ENCODE data around the gene MAEA.

The MAEA gene

GRCh38 chr4:1297023-1297395 is 7.3 kb downstream of the MAEA start:
- H3K27ac ChIP-seq (ENCODE audit: low read length) = no peak overlapping the region
- H3K4me1 ChIP-seq (ENCODE audit: control insufficient read depth in 1 of 2, insufficient read depth in 2 of 2, low read length in 2 of 2) = peaks cover 0 to 35% of the 10 kb centered on the region in 2 donors
- no peaks in the 10 kb centered on the region for H3K27me3 ChIP-seq (ENCODE audit: low read depth, low read length)
- no peaks in the 10 kb centered on the region for H3K9me3 ChIP-seq (ENCODE audit: control insufficient read depth in 1 of 2, low read length in 2 of 2)
- peaks cover 12 to 33% of the 10 kb centered on the region in 2 donors for H3K36me3 ChIP-seq (ENCODE audit: control insufficient read depth in 1 of 2, insufficient read depth in 2 of 2, low read length in 2 of 2)
- H3K4me3 ChIP-seq (ENCODE audit: low read depth in 1 of 2, low read length in 2 of 2) = no peak overlapping the region

- Histone ChIP-seq H3K27ac (ENCODE audit: low read length) (no peak overlapping the region), H3K36me3 (ENCODE audit: control insufficient read depth in 1 of 2, insufficient read depth in 2 of 2, low read length in 2 of 2) (peaks cover 12 to 33% of the 10 kb centered on the region in 2 donors)
These were observed 8.0 kb downstream of the MAEA start for GRCh38 chr4:1297456-1298325.

DNA sequence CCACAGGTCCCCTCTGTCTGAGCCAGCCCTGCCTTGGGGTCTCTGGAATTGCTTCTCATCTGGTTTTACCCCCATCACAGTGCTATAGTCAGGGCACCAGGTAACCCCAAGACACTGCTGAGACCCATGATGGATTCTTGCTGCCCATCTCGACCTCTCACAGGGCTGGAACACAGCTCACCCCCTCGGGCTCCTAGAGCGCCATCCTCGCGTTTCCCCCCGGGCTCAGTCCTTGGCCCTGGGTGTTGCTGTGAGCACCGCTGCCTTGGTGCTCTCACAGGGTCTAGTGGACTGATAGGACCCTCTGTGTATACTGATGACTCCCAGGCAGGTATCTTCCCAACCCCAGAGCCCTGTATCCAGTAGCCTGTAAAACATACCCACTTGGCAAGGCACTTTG is 8.8 kb downstream of the MAEA start:
- Histone ChIP-seq H3K4me1 (ENCODE audit: control insufficient read depth in 1 of 2, insufficient read depth in 2 of 2, low read length in 2 of 2) (peaks cover 0 to 23% of the 10 kb centered on the region in 2 donors), H3K4me3 (ENCODE audit: low read depth in 1 of 2, low read length in 2 of 2) (no peak overlapping the region), H3K36me3 (ENCODE audit: control insufficient read depth in 1 of 2, insufficient read depth in 2 of 2, low read length in 2 of 2) (peaks cover 12 to 33% of the 10 kb centered on the region in 2 donors), H3K27ac (ENCODE audit: low read length) (no peak overlapping the region), H3K9me3 (ENCODE audit: control insufficient read depth in 1 of 2, low read length in 2 of 2) (no peaks in the 10 kb centered on the region), H3K27me3 (ENCODE audit: low read depth, low read length) (no peaks in the 10 kb centered on the region)

More at GRCh38 chr4:1297456-1298325, 8.0 kb downstream of the MAEA start:
- H3K9me3 ChIP-seq (ENCODE audit: control insufficient read depth in 1 of 2, low read length in 2 of 2) = no peaks in the 10 kb centered on the region
- H3K27me3 ChIP-seq (ENCODE audit: low read depth, low read length) = no peaks in the 10 kb centered on the region
- H3K4me1 ChIP-seq (ENCODE audit: control insufficient read depth in 1 of 2, insufficient read depth in 2 of 2, low read length in 2 of 2) = peaks cover 0 to 28% of the 10 kb centered on the region in 2 donors
- H3K4me3 ChIP-seq (ENCODE audit: low read depth in 1 of 2, low read length in 2 of 2) = no peak overlapping the region

DNA sequence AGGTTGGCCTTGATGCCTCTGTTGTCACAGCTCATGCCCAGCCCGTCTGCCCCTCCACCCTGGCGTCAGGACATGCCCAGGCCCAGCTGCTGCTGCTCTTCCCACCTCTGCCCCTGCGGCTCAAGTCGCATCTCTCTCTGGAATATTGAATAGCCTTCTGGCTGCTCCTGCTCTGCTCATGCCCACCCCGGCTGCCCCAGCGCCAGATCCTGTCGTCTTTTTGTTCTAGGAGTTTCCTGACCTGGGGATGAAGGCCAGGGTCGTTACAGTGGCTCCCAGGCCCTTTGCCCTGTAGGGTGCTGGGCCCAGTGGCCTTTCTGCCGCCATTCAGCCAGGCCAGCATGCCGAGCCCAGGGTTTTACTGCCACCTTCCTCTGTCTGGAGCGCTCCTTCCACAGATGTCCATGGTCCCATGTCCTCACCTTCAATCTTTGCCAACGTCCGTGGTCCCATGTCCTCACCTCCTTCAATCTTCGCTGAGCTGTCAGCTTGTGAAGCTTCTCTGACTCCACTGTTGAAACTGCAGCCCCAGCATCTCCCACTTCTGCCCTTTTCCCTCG is 9.7 kb downstream of the MAEA start:
- peaks cover 12 to 33% of the 10 kb centered on the region in 2 donors for H3K36me3 ChIP-seq (ENCODE audit: control insufficient read depth in 1 of 2, insufficient read depth in 2 of 2, low read length in 2 of 2)

GRCh38 chr4:1300466-1301455 is 11.1 kb downstream of the MAEA start:
- Histone ChIP-seq H3K27me3 (ENCODE audit: low read depth, low read length) (no peaks in the 10 kb centered on the region), H3K36me3 (ENCODE audit: control insufficient read depth in 1 of 2, insufficient read depth in 2 of 2, low read length in 2 of 2) (peaks cover 12 to 41% of the 10 kb centered on the region in 2 donors), H3K4me1 (ENCODE audit: control insufficient read depth in 1 of 2, insufficient read depth in 2 of 2, low read length in 2 of 2) (peaks cover 0 to 4% of the 10 kb centered on the region in 2 donors), H3K27ac (ENCODE audit: low read length) (peak overlapping the region; percentile 33), H3K4me3 (ENCODE audit: low read depth in 1 of 2, low read length in 2 of 2) (no peak overlapping the region), H3K9me3 (ENCODE audit: control insufficient read depth in 1 of 2, low read length in 2 of 2) (no peaks in the 10 kb centered on the region)

More for the DNA sequence above, 9.7 kb downstream of the MAEA start:
- H3K27me3 ChIP-seq (ENCODE audit: low read depth, low read length) = no peaks in the 10 kb centered on the region
- no peak overlapping the region for H3K4me3 ChIP-seq (ENCODE audit: low read depth in 1 of 2, low read length in 2 of 2)
- H3K4me1 ChIP-seq (ENCODE audit: control insufficient read depth in 1 of 2, insufficient read depth in 2 of 2, low read length in 2 of 2) = peaks cover 0 to 14% of the 10 kb centered on the region in 2 donors
- H3K9me3 ChIP-seq (ENCODE audit: control insufficient read depth in 1 of 2, low read length in 2 of 2) = no peaks in the 10 kb centered on the region
- H3K27ac ChIP-seq (ENCODE audit: low read length) = no peak overlapping the region

GRCh38 chr4:1302159-1302558 is 12.5 kb downstream of the MAEA start:
- H3K27ac ChIP-seq (ENCODE audit: low read length) = no peak overlapping the region
- H3K4me3 ChIP-seq (ENCODE audit: low read depth in 1 of 2, low read length in 2 of 2) = no peak overlapping the region
- H3K27me3 ChIP-seq (ENCODE audit: low read depth, low read length) = no peaks in the 10 kb centered on the region
- H3K4me1 ChIP-seq (ENCODE audit: control insufficient read depth in 1 of 2, insufficient read depth in 2 of 2, low read length in 2 of 2) = peaks cover 0 to 4% of the 10 kb centered on the region in 2 donors
- H3K36me3 ChIP-seq (ENCODE audit: control insufficient read depth in 1 of 2, insufficient read depth in 2 of 2, low read length in 2 of 2) = peaks cover 12 to 33% of the 10 kb centered on the region in 2 donors
- no peaks in the 10 kb centered on the region for H3K9me3 ChIP-seq (ENCODE audit: control insufficient read depth in 1 of 2, low read length in 2 of 2)

- Histone ChIP-seq H3K27me3 (ENCODE audit: low read depth, low read length) (no peaks in the 10 kb centered on the region), H3K36me3 (ENCODE audit: control insufficient read depth in 1 of 2, insufficient read depth in 2 of 2, low read length in 2 of 2) (peaks cover 4 to 17% of the 10 kb centered on the region in 2 donors), H3K4me1 (ENCODE audit: control insufficient read depth in 1 of 2, insufficient read depth in 2 of 2, low read length in 2 of 2) (peaks cover 12 to 23% of the 10 kb centered on the region in 2 donors), H3K4me3 (ENCODE audit: low read depth in 1 of 2, low read length in 2 of 2) (no peak overlapping the region), H3K27ac (ENCODE audit: low read length) (no peak overlapping the region), H3K9me3 (ENCODE audit: control insufficient read depth in 1 of 2, low read length in 2 of 2) (no peaks in the 10 kb centered on the region)
These were observed 15.6 kb downstream of the MAEA start for GRCh38 chr4:1305261-1305711.

- H3K9me3 ChIP-seq (ENCODE audit: control insufficient read depth in 1 of 2, low read length in 2 of 2) = no peaks in the 10 kb centered on the region
- H3K4me1 ChIP-seq (ENCODE audit: control insufficient read depth in 1 of 2, insufficient read depth in 2 of 2, low read length in 2 of 2) = peaks cover 14 to 27% of the 10 kb centered on the region in 2 donors
- H3K27ac ChIP-seq (ENCODE audit: low read length) = no peak overlapping the region
- no peaks in the 10 kb centered on the region for H3K27me3 ChIP-seq (ENCODE audit: low read depth, low read length)
- H3K4me3 ChIP-seq (ENCODE audit: low read depth in 1 of 2, low read length in 2 of 2) = no peak overlapping the region
- peaks cover under 1 to 11% of the 10 kb centered on the region in 2 donors for H3K36me3 ChIP-seq (ENCODE audit: control insufficient read depth in 1 of 2, insufficient read depth in 2 of 2, low read length in 2 of 2)
These were observed 16.2 kb downstream of the MAEA start for GRCh38 chr4:1305781-1306455.

DNA sequence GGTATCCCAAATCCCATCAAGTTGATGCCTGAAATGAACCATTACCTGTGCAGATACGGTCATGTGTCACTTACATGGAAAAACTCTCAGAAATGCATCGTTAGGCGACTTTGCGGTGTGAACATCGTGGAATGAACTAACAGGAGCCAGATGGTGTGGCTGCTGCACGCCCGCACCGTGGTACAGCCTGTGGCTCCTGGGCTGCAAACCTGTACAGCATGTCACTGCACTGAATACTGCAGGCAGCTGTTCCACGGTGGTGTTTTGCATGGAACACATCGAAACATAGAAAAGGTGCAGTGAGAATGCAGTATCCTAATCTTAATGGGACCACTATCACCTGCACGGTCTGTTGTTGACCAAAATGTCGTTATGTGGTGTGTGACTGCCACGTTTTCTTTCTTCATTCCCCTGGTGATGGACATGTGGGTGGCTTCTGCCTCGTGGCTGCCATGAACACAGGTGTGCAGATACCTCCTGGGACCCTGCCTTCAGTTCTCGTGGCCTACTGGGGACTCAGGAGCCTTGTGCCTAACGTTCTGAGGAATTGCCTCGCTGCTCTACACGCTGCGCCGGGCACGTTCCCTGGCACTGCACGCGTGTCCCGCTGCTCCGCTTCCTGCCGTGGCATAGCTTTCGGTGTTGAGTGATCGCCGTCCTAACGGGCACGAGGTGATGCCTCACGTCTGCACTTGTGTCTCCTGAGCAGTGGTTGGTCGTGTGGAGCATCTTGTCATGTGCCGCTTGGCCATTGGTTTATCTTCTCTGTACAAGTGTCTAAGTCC is 18.5 kb downstream of the MAEA start:
- Histone ChIP-seq H3K27me3 (ENCODE audit: low read depth, low read length) (no peaks in the 10 kb centered on the region), H3K9me3 (ENCODE audit: control insufficient read depth in 1 of 2, low read length in 2 of 2) (no peaks in the 10 kb centered on the region), H3K27ac (ENCODE audit: low read length) (peak overlapping the region; percentile 71), H3K4me3 (ENCODE audit: low read depth in 1 of 2, low read length in 2 of 2) (no peak overlapping the region), H3K4me1 (ENCODE audit: control insufficient read depth in 1 of 2, insufficient read depth in 2 of 2, low read length in 2 of 2) (peaks cover 14 to 37% of the 10 kb centered on the region in 2 donors), H3K36me3 (ENCODE audit: control insufficient read depth in 1 of 2, insufficient read depth in 2 of 2, low read length in 2 of 2) (peaks cover 8 to 13% of the 10 kb centered on the region in 2 donors)
